Fibroblast of villous mesenchyme (primary cell): ENCODE measurements around the gene SUSD1. TPM values are rescaled to one million over a fixed set of nuclear protein-coding genes. Genes with fewer than 3 reads are reported as not detected.

Experiments used
- DNase-seq: peaks from one replicate; pipeline ENCODE4 v3.0.0-alpha.2; 2010; ENCODE audit warnings: low read depth
- H3K4me3 ChIP-seq: 2 replicates; pipeline ENCODE4 v1.5.1; 2011; ENCODE audit warnings: low read depth, mild to moderate bottlenecking, low read length
- CTCF ChIP-seq: IDR thresholded peaks from 2 replicates; pipeline ENCODE4 v1.5.1; 2012; ENCODE audit warnings: low read depth, mild to moderate bottlenecking, low read length; ENCODE audit not compliant: insufficient read depth
- total RNA-seq: library from RNA; depleted of rRNA; stranded (reverse); fragments of >200 nt; gene quantifications from 2 replicates; pipeline ENCODE4 v1.2.3, GENCODE V29; 2012

The SUSD1 gene
- total RNA-seq, 1 donor: 29.8 TPM

- no peak for DNase-seq
- no peak overlapping the region for H3K4me3 ChIP-seq
- no peak for TF ChIP-seq CTCF
These were observed 125.1 kb downstream of the SUSD1 start for GRCh38 chr9:112049811-112050516.

- H3K4me3 ChIP-seq: no peak overlapping the region
- no peak for TF ChIP-seq CTCF
- DNase-seq: peak; percentile 74
These were observed 126.0 kb downstream of the SUSD1 start for GRCh38 chr9:112048924-112049691.

- DNase-seq: no peak
- no peak for TF ChIP-seq CTCF
- no peak overlapping the region for H3K4me3 ChIP-seq
These were observed 127.5 kb downstream of the SUSD1 start for GRCh38 chr9:112047538-112048066.

GRCh38 chr9:112046181-112046580 lies 128.9 kb downstream of the SUSD1 start:
- DNase-seq: peak; percentile 40
- TF ChIP-seq CTCF: no peak
- H3K4me3 ChIP-seq: no peak overlapping the region

- no peak for DNase-seq
These were observed 130.2 kb downstream of the SUSD1 start for GRCh38 chr9:112044881-112045280.

GRCh38 chr9:112044186-112044585 lies 130.9 kb downstream of the SUSD1 start:
- no peak for TF ChIP-seq CTCF
- DNase-seq: no peak
- H3K4me3 ChIP-seq: no peak overlapping the region

More at GRCh38 chr9:112044881-112045280, 130.2 kb downstream of the SUSD1 start:
- H3K4me3 ChIP-seq: no peak overlapping the region
- TF ChIP-seq CTCF: no peak
